Gastroesophageal sphincter (tissue), 4 donors: ENCODE results near the gene FASN. TPM values are rescaled to one million over a fixed set of nuclear protein-coding genes. Genes with fewer than 3 reads are reported as not detected.

Experiments used
- ATAC-seq: fragments of 150-250 bp; one replicate; pipeline ENCODE4 v1.9.1; 2016; ENCODE audit warnings: mild to moderate bottlenecking, moderate library complexity
- H3K27ac ChIP-seq, 4 donors: fragments of 200-600 bp; sonication (generic) in 3 of 4; 1 replicate in 3 of 4; 2 replicates in 1 of 4; pipeline ENCODE4 v1.5.1; 2016 to 2019
- H3K27me3 ChIP-seq: fragments of 200-600 bp; sonication (generic); one replicate; pipeline ENCODE4 v1.5.1; 2019
- H3K36me3 ChIP-seq, 2 donors: fragments of 200-600 bp; sonication (generic); one replicate each; pipeline ENCODE4 v1.5.1; 2019; ENCODE audit warnings: control low read depth in 1 of 2
- H3K4me1 ChIP-seq, 3 donors: fragments of 200-600 bp; sonication (generic); 1 replicate in 2 of 3; 2 replicates in 1 of 3; pipeline ENCODE4 v1.5.1; 2016 to 2019; ENCODE audit warnings: control low read depth in 2 of 3
- H3K4me3 ChIP-seq, 2 donors: fragments of 200-600 bp; sonication (generic); one replicate each; pipeline ENCODE4 v1.5.1; 2019; ENCODE audit warnings: mild to moderate bottlenecking in 1 of 2, moderate library complexity in 1 of 2
- H3K9me3 ChIP-seq, 3 donors: fragments of 200-600 bp; sonication (generic); one replicate each; pipeline ENCODE4 v1.5.1; 2017 to 2019; ENCODE audit warnings: control low read depth in 2 of 3
- CTCF ChIP-seq, 4 experiments: fragments of 200-600 bp in 2 of 4; fragments of 450-650 bp in 2 of 4; sonication (generic) in 1 of 4; IDR thresholded peaks; one replicate each; pipeline ENCODE4 v1.5.1; 2017 to 2019; ENCODE audit warnings: antibody characterized with exemption in 4 of 4, mild to moderate bottlenecking in 2 of 4, moderate library complexity in 2 of 4
- EP300 ChIP-seq: sonication (generic); formaldehyde crosslinking; IDR thresholded peaks from one replicate; pipeline ENCODE4 v1.6.1; 2017; ENCODE audit warnings: antibody characterized with exemption, mild to moderate bottlenecking
- POLR2A ChIP-seq, 2 donors: fragments of 450-650 bp; IDR thresholded peaks; one replicate each; pipeline ENCODE4 v1.6.1; 2017; ENCODE audit warnings: antibody characterized with exemption in 2 of 2, mild to moderate bottlenecking in 2 of 2, moderate library complexity in 1 of 2
- POLR2AphosphoS5 ChIP-seq: sonication (generic); formaldehyde crosslinking; IDR thresholded peaks from one replicate; pipeline ENCODE4 v1.6.1; 2017; ENCODE audit warnings: antibody characterized with exemption
- WGBS, 2 donors: methylation state at CpG; one replicate each; pipeline ENCODE4 v1.1.5; 2018; ENCODE audit warnings: low coverage in 1 of 2; 5-methylcytosine and 5-hydroxymethylcytosine counted together
- total RNA-seq, 4 donors: library from RNA; depleted of rRNA; stranded (reverse); fragments of >200 nt; gene quantifications; one replicate each; pipeline ENCODE4 v1.1.0, GENCODE V29; 2016

FASN gene
- total RNA-seq, 4 donors from 2014 or later = 22.6 to 52.8 (median 48.3) TPM

- no peak for ATAC-seq
- Histone ChIP-seq H3K36me3 (peaks cover 0 to 93% of the 10 kb centered on the region in 2 donors), H3K9me3 (no peaks in the 10 kb centered on the region), H3K4me1 (no peaks in the 10 kb centered on the region), H3K27ac (no peak overlapping the region), H3K4me3 (no peak overlapping the region), H3K27me3 (no peaks in the 10 kb centered on the region)
- WGBS, 2 donors = no CpG with 5 or more reads among the region's 19 CpGs
- TF ChIP-seq POLR2A (IDR thresholded peaks at IDR 0.05) = no peak
- no peak for TF ChIP-seq POLR2AphosphoS5
These were observed 15.6 kb downstream of the FASN start for GRCh38 chr17:82082456-82082855.

- Histone ChIP-seq H3K27me3 (no peaks in the 10 kb centered on the region), H3K27ac (no peak overlapping the region), H3K9me3 (no peaks in the 10 kb centered on the region), H3K36me3 (peaks cover 0 to 88% of the 10 kb centered on the region in 2 donors), H3K4me1 (no peaks in the 10 kb centered on the region), H3K4me3 (no peak overlapping the region)
- TF ChIP-seq POLR2AphosphoS5 (no peak), CTCF (IDR thresholded peaks at IDR 0.05) (no peak), POLR2A (IDR thresholded peaks at IDR 0.05) (no peak), EP300 (no peak)
- no peak for ATAC-seq
- WGBS, 2 donors = no CpG with 5 or more reads among the region's 22 CpGs
These were observed 16.1 kb downstream of the FASN start for GRCh38 chr17:82081966-82082365.

GRCh38 chr17:82081546-82081945, 16.5 kb downstream of the FASN start:
- Histone ChIP-seq H3K9me3 (no peaks in the 10 kb centered on the region), H3K27ac (no peak overlapping the region), H3K4me1 (no peaks in the 10 kb centered on the region), H3K27me3 (no peaks in the 10 kb centered on the region), H3K36me3 (peaks cover 0 to 83% of the 10 kb centered on the region in 2 donors), H3K4me3 (no peak overlapping the region)
- no peak for ATAC-seq
- WGBS, 2 donors = no CpG with 5 or more reads among the region's 20 CpGs
- TF ChIP-seq POLR2A (IDR thresholded peaks at IDR 0.05) = no peak

- Histone ChIP-seq H3K27me3 (no peaks in the 10 kb centered on the region), H3K36me3 (peaks cover 0 to 77% of the 10 kb centered on the region in 2 donors), H3K9me3 (no peaks in the 10 kb centered on the region), H3K27ac (no peak overlapping the region), H3K4me1 (no peaks in the 10 kb centered on the region), H3K4me3 (no peak overlapping the region)
- TF ChIP-seq EP300 = no peak
- TF ChIP-seq POLR2AphosphoS5 = no peak
- no peak for TF ChIP-seq POLR2A (IDR thresholded peaks at IDR 0.05)
- no peak for TF ChIP-seq CTCF (IDR thresholded peaks at IDR 0.05)
- no CpG with 5 or more reads among the region's 44 CpGs for WGBS, 2 donors
- ATAC-seq = no peak
These were observed 17.1 kb downstream of the FASN start for GRCh38 chr17:82080789-82081464.

GRCh38 chr17:82080048-82080788, 17.8 kb downstream of the FASN start:
- Histone ChIP-seq H3K27me3 (no peaks in the 10 kb centered on the region), H3K27ac (no peak overlapping the region), H3K36me3 (peaks cover 0 to 70% of the 10 kb centered on the region in 2 donors), H3K4me3 (no peak overlapping the region), H3K4me1 (no peaks in the 10 kb centered on the region), H3K9me3 (no peaks in the 10 kb centered on the region)
- WGBS, 2 donors = 92% methylated on average over 4 of the region's 36 CpGs; no CpG with 5 or more reads in 1 of the 2 donors
- TF ChIP-seq POLR2A (IDR thresholded peaks at IDR 0.05) = no peak
- TF ChIP-seq EP300 = no peak
- TF ChIP-seq CTCF (IDR thresholded peaks at IDR 0.05) = no peak
- no peak for TF ChIP-seq POLR2AphosphoS5
- ATAC-seq = no peak
